ENCODE results near the gene ERVK3-1. TPM values are rescaled to one million over a fixed set of nuclear protein-coding genes. Genes with fewer than 3 reads are reported as not detected.
"Not testable (repeated sequence)": the region's sequence is repeated elsewhere in the genome, so short reads cannot be mapped to it uniquely, and the experiment has no call there.

The ERVK3-1 gene
- 10 to 100 TPM; 38.0 to 72.5 (median 53.6) TPM for total RNA-seq

DNA sequence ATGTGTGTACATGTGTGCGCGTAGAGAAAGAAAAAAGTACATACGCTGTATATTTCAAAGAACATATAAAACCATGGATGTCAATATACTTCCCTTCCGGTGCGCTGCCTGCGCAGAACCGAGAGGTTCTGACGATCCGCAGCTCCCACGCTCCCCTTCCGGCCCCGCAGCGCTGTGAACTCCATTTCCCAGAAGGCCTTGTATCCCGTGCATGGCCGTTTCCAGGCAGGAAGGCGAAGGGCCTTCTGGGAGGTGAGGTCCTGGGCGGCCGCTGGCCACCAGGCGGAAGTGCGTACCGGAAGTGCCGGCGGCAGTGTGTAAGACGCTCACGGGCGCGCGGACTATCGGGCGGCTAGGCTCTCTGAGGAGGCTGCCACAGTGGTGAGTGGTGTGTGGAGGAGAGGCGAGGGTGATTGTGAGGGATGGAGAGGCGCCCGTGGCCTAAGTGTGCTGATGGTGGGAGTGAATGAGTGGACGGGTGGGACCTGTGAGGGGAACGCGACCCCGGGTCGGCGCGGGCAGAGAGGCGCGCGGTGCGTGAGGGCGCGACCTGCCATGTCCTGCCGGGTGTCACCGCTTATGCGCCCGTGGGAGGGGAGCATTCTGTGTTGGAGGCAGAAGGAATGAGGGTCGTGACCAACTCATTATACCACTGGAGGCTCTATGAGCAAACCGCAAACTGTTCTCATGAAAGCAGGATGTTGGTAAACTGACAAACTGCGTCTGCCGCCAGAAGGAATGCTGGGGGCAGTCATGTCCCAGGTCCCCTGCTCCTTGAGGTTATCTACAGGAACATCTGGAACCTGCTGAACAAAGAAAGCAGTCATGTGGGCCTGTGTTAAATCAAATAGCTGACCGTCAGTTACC is at the start of gene ERVK3-1:
TSS of gene ERVK3-1 (plus strand) at position 313 of the 867 bp plus-strand sequence. CDS start 6,792 bp downstream, outside the sequence.
- in situ Hi-C loops (cut with MboI; ENCODE audit: low pct_unique_long_range_greater_than_20kb in 2 of 9, low sequenced_read_pairs in 9 of 9, unreplicated experiment in 9 of 9) = no loop called here
- Histone ChIP-seq H3K4me3 (peak within 1 kb of the TSS; percentile 82 to 93 (median 89)), H3K4me1 (replicated peaks in 1 of 2) (peaks cover 13 to 28% of the 10 kb centered on the region in 2 donors), H3K27ac (peak within 1 kb of the TSS; percentile 79 to 82)
- peak; percentile 95 to 99 (median 98) for ATAC-seq (replicated peaks in 6 of 8)
- WGBS, 10 experiments = 0 to 9% (median 0%) methylated on average over 3 to 16 of the region's 55 CpGs; no CpG with 5 or more reads in 3 of the 10 experiments

- no CpG with 5 or more reads among the region's 4 CpGs for WGBS, 10 experiments
- in situ Hi-C loops (cut with MboI; ENCODE audit: low pct_unique_long_range_greater_than_20kb in 2 of 9, low sequenced_read_pairs in 9 of 9, unreplicated experiment in 9 of 9); ATAC-seq (replicated peaks in 6 of 8); H3K4me3 ChIP-seq; H3K27ac ChIP-seq; H3K4me1 ChIP-seq (replicated peaks in 1 of 2): not testable (repeated sequence)
Measured at GRCh38 chr19:58258259-58258658, 46.9 kb upstream of the ERVK3-1 start.

GRCh38 chr19:58261600-58261967 is 43.6 kb upstream of the ERVK3-1 start:
- WGBS, 10 experiments = 88 to 100% (median 98%) methylated on average over 1 to 3 of the region's 3 CpGs; no CpG with 5 or more reads in 2 of the 10 experiments
- no peak overlapping the region for H3K27ac ChIP-seq
- no peaks in the 10 kb centered on the region for H3K4me1 ChIP-seq (replicated peaks in 1 of 2)
- ATAC-seq (replicated peaks in 6 of 8) = no peak
- no peak overlapping the region for H3K4me3 ChIP-seq
- in situ Hi-C loops (cut with MboI; ENCODE audit: low pct_unique_long_range_greater_than_20kb in 2 of 9, low sequenced_read_pairs in 9 of 9, unreplicated experiment in 9 of 9) = no loop called here

GRCh38 chr19:58261968-58262921 is 42.9 kb upstream of the ERVK3-1 start:
- H3K27ac ChIP-seq = no peak overlapping the region
- H3K4me3 ChIP-seq = no peak overlapping the region
- WGBS, 10 experiments = 67 to 100% (median 95%) methylated on average over 1 to 18 of the region's 19 CpGs
- in situ Hi-C loops (cut with MboI; ENCODE audit: low pct_unique_long_range_greater_than_20kb in 2 of 9, low sequenced_read_pairs in 9 of 9, unreplicated experiment in 9 of 9) = no loop called here
- ATAC-seq (replicated peaks in 6 of 8) = no peak
- no peaks in the 10 kb centered on the region for H3K4me1 ChIP-seq (replicated peaks in 1 of 2)

- in situ Hi-C loops (cut with MboI; ENCODE audit: low pct_unique_long_range_greater_than_20kb in 2 of 9, low sequenced_read_pairs in 9 of 9, unreplicated experiment in 9 of 9) = no loop called here
- no peak overlapping the region for H3K27ac ChIP-seq
- H3K4me3 ChIP-seq = no peak overlapping the region
- WGBS, 10 experiments = 85 to 100% (median 99%) methylated on average over 2 to 7 of the region's 7 CpGs
- ATAC-seq (replicated peaks in 6 of 8) = no peak
- no peaks in the 10 kb centered on the region for H3K4me1 ChIP-seq (replicated peaks in 1 of 2)
Measured at GRCh38 chr19:58262922-58263296, 42.3 kb upstream of the ERVK3-1 start.

- no peak overlapping the region for H3K27ac ChIP-seq
- ATAC-seq (replicated peaks in 6 of 8) = no peak
- H3K4me1 ChIP-seq (replicated peaks in 1 of 2) = no peaks in the 10 kb centered on the region
- in situ Hi-C loops (cut with MboI; ENCODE audit: low pct_unique_long_range_greater_than_20kb in 2 of 9, low sequenced_read_pairs in 9 of 9, unreplicated experiment in 9 of 9) = no loop called here
- no peak overlapping the region for H3K4me3 ChIP-seq
- 95 to 100% (median 100%) methylated on average over 2 to 3 of the region's 3 CpGs; no CpG with 5 or more reads in 7 of the 10 experiments for WGBS, 10 experiments
Measured at GRCh38 chr19:58265100-58265499, 40.1 kb upstream of the ERVK3-1 start.

GRCh38 chr19:58268344-58268743 is 36.8 kb upstream of the ERVK3-1 start:
- no peaks in the 10 kb centered on the region for H3K4me1 ChIP-seq (replicated peaks in 1 of 2)
- no peak overlapping the region for H3K27ac ChIP-seq
- no peak overlapping the region for H3K4me3 ChIP-seq
- 75 to 100% (median 92%) methylated on average over 1 to 3 of the region's 3 CpGs for WGBS, 10 experiments
- in situ Hi-C loops (cut with MboI; ENCODE audit: low pct_unique_long_range_greater_than_20kb in 2 of 9, low sequenced_read_pairs in 9 of 9, unreplicated experiment in 9 of 9) = no loop called here
- no peak for ATAC-seq (replicated peaks in 6 of 8)

GRCh38 chr19:58274771-58275201 is 30.4 kb upstream of the ERVK3-1 start:
- peaks cover 0 to 3% of the 10 kb centered on the region in 2 donors for H3K4me1 ChIP-seq (replicated peaks in 1 of 2)
- no peak overlapping the region for H3K4me3 ChIP-seq
- ATAC-seq (replicated peaks in 6 of 8) = peak in 2 of 8 experiments; percentile 2 to 6
- no peak overlapping the region for H3K27ac ChIP-seq
- WGBS, 10 experiments = 0 to 100% (median 90%) methylated on average over 1 to 2 of the region's 2 CpGs; no CpG with 5 or more reads in 5 of the 10 experiments
- in situ Hi-C loops (cut with MboI; ENCODE audit: low pct_unique_long_range_greater_than_20kb in 2 of 9, low sequenced_read_pairs in 9 of 9, unreplicated experiment in 9 of 9) = no loop called here

GRCh38 chr19:58275564-58275963 is 29.6 kb upstream of the ERVK3-1 start:
- in situ Hi-C loops (cut with MboI; ENCODE audit: low pct_unique_long_range_greater_than_20kb in 2 of 9, low sequenced_read_pairs in 9 of 9, unreplicated experiment in 9 of 9) = no loop called here
- ATAC-seq (replicated peaks in 6 of 8) = no peak
- no peak overlapping the region for H3K27ac ChIP-seq
- no peak overlapping the region for H3K4me3 ChIP-seq
- peaks cover 3 to 8% of the 10 kb centered on the region in 2 donors for H3K4me1 ChIP-seq (replicated peaks in 1 of 2)
- WGBS, 10 experiments = 92 to 100% (median 100%) methylated on average over 1 to 3 of the region's 3 CpGs; no CpG with 5 or more reads in 3 of the 10 experiments

- H3K4me1 ChIP-seq (replicated peaks in 1 of 2) = peaks cover 3 to 8% of the 10 kb centered on the region in 2 donors
- H3K4me3 ChIP-seq = no peak overlapping the region
- H3K27ac ChIP-seq = no peak overlapping the region
- no peak for ATAC-seq (replicated peaks in 6 of 8)
- WGBS, 10 experiments = 90 to 100% (median 100%) methylated on average over 1 to 7 of the region's 7 CpGs; no CpG with 5 or more reads in 1 of the 10 experiments
- in situ Hi-C loops (cut with MboI; ENCODE audit: low pct_unique_long_range_greater_than_20kb in 2 of 9, low sequenced_read_pairs in 9 of 9, unreplicated experiment in 9 of 9) = no loop called here
Measured at GRCh38 chr19:58277197-58277596, 28.0 kb upstream of the ERVK3-1 start.

DNA sequence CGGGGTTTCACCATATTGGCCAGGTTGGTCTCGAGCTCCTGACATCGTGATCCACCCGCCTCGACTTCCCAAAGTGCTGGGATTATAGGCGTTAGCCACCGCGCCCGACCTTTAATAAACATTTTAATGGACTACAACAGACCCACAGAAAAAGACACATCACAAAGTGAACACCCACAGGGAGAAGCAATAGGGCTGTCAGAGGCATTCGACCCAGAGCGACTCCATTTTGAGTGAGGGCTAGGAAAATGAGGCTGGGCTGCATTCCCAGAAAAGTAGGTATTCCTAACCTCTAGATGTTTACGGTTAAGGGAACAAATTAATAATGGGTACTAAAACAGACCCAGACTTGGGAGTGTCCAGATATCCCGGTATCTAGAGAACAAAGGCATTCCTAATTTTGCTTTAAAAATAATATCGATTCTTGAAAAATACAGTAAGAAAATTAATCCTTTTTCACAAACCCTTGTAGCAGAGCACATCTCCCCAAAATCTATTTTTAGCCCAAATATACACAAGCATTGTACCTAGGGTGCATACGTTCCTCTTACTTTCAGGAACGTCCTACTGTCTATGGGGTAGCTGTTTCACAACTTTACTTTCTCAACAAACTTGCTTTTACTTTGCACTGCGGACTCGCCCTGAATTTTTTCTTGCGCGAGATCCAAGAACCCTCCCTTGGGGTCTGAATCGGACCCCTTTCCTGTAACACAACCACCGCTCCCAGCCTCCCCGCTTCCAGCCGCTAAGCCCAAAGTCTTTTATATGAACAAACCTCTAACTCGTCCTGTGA is 27.2 kb upstream of the ERVK3-1 start:
- peaks cover 3 to 8% of the 10 kb centered on the region in 2 donors for H3K4me1 ChIP-seq (replicated peaks in 1 of 2)
- peak overlapping the region; percentile 73 to 97 (median 88) for H3K4me3 ChIP-seq
- H3K27ac ChIP-seq = peak overlapping the region; percentile 46 to 73
- ATAC-seq (replicated peaks in 6 of 8) = no peak
- in situ Hi-C loops (cut with MboI; ENCODE audit: low pct_unique_long_range_greater_than_20kb in 2 of 9, low sequenced_read_pairs in 9 of 9, unreplicated experiment in 9 of 9) = no loop called here
- WGBS, 10 experiments = 3 to 100% (median 31%) methylated on average over 1 to 17 of the region's 25 CpGs

DNA sequence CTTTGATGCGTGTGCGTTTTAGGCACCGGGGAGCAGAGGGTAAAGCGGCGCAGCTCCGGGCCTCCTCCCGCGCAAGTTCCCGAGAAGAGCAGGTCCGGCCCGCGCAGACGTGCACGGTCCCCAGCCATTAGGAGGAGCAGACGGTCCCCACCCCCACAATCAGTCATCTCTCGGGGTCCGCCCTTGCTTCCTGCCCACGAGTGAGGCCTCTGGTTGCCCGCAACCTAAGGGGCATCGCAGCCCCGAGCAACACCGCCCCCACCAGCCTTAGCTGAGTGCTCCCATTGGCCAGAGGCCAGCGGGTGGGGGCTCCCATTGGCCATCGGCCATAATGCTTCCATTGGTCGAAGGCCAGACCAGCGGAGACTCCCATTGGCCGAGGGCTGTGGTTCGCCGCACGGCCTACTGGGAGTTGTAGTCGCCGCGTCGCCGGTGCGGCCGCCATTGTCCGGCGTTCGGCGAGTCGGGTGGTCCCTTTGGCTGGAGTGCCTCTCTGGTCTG is 26.6 kb upstream of the ERVK3-1 start, which contains the start of gene ZNF8:
TSS of gene ZNF8 (plus strand) at position 415 of the 501 bp plus-strand sequence. CDS start 127 bp downstream, outside the sequence.
- Histone ChIP-seq H3K27ac (peak within 1 kb of the TSS; percentile 89 to 93), H3K4me3 (peak within 1 kb of the TSS; percentile 73 to 97 (median 88)), H3K4me1 (replicated peaks in 1 of 2) (peaks cover 3 to 8% of the 10 kb centered on the region in 2 donors)
- ATAC-seq (replicated peaks in 6 of 8) = peak; percentile 80 to 96 (median 94)
- 0 to 7% (median 0%) methylated on average over 3 to 22 of the region's 42 CpGs; no CpG with 5 or more reads in 4 of the 10 experiments for WGBS, 10 experiments
- in situ Hi-C loops (cut with MboI; ENCODE audit: low pct_unique_long_range_greater_than_20kb in 2 of 9, low sequenced_read_pairs in 9 of 9, unreplicated experiment in 9 of 9) = no loop called here
